IMR-90 (cell line): Measurements from ENCODE around the gene HLA-E.

Experiments
- MAZ ChIP-seq: IDR thresholded peaks from 2 replicates; pipeline ENCODE4 v1.6.1; 2012; ENCODE audit warnings: low read depth, mild to moderate bottlenecking, low read length, improper control_type of control experiment, moderate library complexity, borderline replicate concordance
- MXI1 ChIP-seq: IDR thresholded peaks from 2 replicates; pipeline ENCODE4 v1.6.1; 2012; ENCODE audit warnings: low read depth, mild to moderate bottlenecking, low read length, moderate library complexity, borderline replicate concordance
- POLR2A ChIP-seq: IDR thresholded peaks from 2 replicates; pipeline ENCODE4 v1.6.1; 2012; ENCODE audit warnings: mild to moderate bottlenecking, low read depth, low read length
- TF ChIP-seq, protein P1 (sequence below): conservative IDR thresholded peaks from 2 replicates; pipeline ENCODE4 v1.5.1; 2012; ENCODE audit warnings: mild to moderate bottlenecking, low read depth, low read length, improper control_type of control experiment

DNA sequence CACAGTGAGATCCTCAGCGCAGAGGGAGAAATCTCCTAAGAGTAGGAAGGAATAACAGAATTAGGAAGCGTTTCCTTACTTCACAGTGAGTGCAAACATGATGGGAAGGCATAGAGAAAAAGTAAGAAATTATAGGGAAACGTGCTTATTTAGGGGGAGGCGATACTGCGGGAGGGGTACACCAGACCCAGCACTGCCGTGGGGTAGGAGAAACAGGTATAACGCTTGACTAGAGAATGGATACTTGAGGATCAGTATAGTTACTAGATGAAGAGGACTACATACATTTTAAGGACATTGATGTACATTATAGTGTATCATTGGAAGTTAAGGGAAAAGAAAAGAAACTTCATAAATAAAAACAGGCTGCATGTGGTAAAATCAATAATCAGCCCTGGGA is 26.8 kb upstream of the HLA-E start:
- no peak for TF ChIP-seq POLR2A
- no peak for TF ChIP-seq MXI1
- no peak for TF ChIP-seq MAZ
- TF ChIP-seq, protein P1, sequence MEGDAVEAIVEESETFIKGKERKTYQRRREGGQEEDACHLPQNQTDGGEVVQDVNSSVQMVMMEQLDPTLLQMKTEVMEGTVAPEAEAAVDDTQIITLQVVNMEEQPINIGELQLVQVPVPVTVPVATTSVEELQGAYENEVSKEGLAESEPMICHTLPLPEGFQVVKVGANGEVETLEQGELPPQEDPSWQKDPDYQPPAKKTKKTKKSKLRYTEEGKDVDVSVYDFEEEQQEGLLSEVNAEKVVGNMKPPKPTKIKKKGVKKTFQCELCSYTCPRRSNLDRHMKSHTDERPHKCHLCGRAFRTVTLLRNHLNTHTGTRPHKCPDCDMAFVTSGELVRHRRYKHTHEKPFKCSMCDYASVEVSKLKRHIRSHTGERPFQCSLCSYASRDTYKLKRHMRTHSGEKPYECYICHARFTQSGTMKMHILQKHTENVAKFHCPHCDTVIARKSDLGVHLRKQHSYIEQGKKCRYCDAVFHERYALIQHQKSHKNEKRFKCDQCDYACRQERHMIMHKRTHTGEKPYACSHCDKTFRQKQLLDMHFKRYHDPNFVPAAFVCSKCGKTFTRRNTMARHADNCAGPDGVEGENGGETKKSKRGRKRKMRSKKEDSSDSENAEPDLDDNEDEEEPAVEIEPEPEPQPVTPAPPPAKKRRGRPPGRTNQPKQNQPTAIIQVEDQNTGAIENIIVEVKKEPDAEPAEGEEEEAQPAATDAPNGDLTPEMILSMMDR = no peak
